ENCODE results near the gene ASIC2. TPM values are rescaled to one million over a fixed set of nuclear protein-coding genes. Genes with fewer than 3 reads are reported as not detected.

The ASIC2 gene
- total RNA-seq, 1 experiment from 2014 or later, result not detected

DNA sequence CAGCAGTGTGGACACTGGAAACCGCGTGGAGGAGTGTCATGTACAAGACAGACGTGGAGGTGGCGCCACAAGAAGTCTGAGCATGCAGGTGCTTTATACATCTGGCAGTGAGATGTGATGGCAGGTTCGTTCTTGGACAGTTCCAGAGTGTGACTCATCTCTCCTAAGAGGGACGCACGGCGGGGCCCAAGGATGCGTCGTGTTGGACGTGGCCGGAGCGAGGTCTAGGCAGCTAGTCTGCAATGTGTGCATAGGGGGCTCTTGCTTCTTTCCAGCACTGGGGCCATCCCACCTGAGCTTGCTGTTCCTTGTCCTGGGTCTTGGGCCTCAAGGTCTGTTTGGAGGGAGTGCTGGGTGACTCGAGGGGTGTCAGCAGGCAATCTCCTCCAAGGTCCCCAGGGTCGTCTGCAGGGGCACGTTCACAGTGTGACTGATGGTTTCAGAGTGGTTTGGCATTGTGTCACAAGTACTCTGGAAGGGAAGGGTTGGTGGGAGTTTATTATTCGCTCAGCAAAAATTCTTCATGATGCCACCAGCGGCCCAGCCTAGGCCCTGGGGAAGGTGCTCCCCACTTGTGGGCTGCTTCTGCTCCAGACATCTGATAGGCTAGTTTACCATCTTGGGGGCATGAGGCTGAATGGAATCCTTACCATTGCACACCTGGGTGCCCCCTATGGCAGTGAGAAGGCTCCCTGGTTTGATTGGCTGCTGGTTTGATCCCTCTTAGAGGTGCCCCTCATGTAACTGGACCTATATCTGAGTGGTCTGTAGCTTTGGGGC lies 279.3 kb downstream of the ASIC2 start:
- ATAC-seq, result no peak
- POLR2A ChIA-PET, result no interaction called here

More for the DNA sequence above, 279.3 kb downstream of the ASIC2 start:
- CTCF ChIA-PET, result interaction anchor here (1.0 kb wide), 1 partner anchor 104 kb away, joined by 3 read pairs; no protein-coding TSS in a partner anchor
- H3K4me1 ChIP-seq (ENCODE audit: control insufficient read depth in 1 of 2, insufficient read depth in 2 of 2, low read length in 2 of 2), result peaks cover 0 to 8% of the 10 kb centered on the region in 2 experiments; a peak in 1 of 4 replicates
- 0 out of 2 replicates have a peak, but pooled peaks cover 5% of the 10 kb centered on the region for H3K27me3 ChIP-seq (ENCODE audit: insufficient read depth, low read length)
- no peaks in the 10 kb centered on the region for H4K20me1 ChIP-seq (ENCODE audit: insufficient read depth)
- no peak overlapping the region for H3K27ac ChIP-seq (ENCODE audit: low read depth, low read length)
- no TSS peak for BruUV-seq (replicated peaks)
- H3K4me3 ChIP-seq (replicated peaks in 1 of 2; ENCODE audit: low read depth in 1 of 2, low read length in 2 of 2), result no peak overlapping the region
- intact Hi-C loops (cut with micrococcal nuclease), result no loop called here
- H3K79me2 ChIP-seq (ENCODE audit: insufficient read depth, low read length), result no peaks in the 10 kb centered on the region
- H3K9me2 ChIP-seq (ENCODE audit: insufficient read depth), result no peaks in the 10 kb centered on the region
- no peak for TF ChIP-seq POLR2AphosphoS5 (IDR thresholded peaks at IDR 0.05; ENCODE audit: low read depth, low read length)
- TF ChIP-seq ZNF274 (IDR thresholded peaks at IDR 0.05; ENCODE audit: low read depth, low read length), result no peak
- TF ChIP-seq SIN3A (IDR thresholded peaks at IDR 0.05; ENCODE audit: low read depth), result no peak
- TF ChIP-seq ZFX (IDR thresholded peaks at IDR 0.05), result no peak
- TF ChIP-seq CBX3 (IDR thresholded peaks at IDR 0.05; ENCODE audit: low read depth), result no peak
- TF ChIP-seq TCF7L2 (IDR thresholded peaks at IDR 0.05; ENCODE audit: borderline replicate concordance, extremely low read depth, insufficient read depth, insufficient read length), result no peak
- no peak for TF ChIP-seq SRF (IDR thresholded peaks at IDR 0.05; ENCODE audit: low read depth)
- TF ChIP-seq, protein P1, sequence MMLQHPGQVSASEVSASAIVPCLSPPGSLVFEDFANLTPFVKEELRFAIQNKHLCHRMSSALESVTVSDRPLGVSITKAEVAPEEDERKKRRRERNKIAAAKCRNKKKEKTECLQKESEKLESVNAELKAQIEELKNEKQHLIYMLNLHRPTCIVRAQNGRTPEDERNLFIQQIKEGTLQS (IDR thresholded peaks at IDR 0.05), result no peak
- TF ChIP-seq, protein P2, sequence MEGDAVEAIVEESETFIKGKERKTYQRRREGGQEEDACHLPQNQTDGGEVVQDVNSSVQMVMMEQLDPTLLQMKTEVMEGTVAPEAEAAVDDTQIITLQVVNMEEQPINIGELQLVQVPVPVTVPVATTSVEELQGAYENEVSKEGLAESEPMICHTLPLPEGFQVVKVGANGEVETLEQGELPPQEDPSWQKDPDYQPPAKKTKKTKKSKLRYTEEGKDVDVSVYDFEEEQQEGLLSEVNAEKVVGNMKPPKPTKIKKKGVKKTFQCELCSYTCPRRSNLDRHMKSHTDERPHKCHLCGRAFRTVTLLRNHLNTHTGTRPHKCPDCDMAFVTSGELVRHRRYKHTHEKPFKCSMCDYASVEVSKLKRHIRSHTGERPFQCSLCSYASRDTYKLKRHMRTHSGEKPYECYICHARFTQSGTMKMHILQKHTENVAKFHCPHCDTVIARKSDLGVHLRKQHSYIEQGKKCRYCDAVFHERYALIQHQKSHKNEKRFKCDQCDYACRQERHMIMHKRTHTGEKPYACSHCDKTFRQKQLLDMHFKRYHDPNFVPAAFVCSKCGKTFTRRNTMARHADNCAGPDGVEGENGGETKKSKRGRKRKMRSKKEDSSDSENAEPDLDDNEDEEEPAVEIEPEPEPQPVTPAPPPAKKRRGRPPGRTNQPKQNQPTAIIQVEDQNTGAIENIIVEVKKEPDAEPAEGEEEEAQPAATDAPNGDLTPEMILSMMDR (IDR thresholded peaks at IDR 0.05 in 2 of 3, conservative IDR thresholded peaks at IDR 0.05 in 1 of 3; ENCODE audit: borderline replicate concordance in 1 of 3, insufficient read depth in 1 of 3, low read depth in 2 of 3, low read length in 2 of 3), result no peak
- no peaks in the 10 kb centered on the region for H3K9me3 ChIP-seq (ENCODE audit: control insufficient read depth in 1 of 2, insufficient read depth in 1 of 2, low read depth in 1 of 2, low read length in 2 of 2)
- no peak for DNase-seq (ENCODE audit: low read depth, low spot score)
- no peak overlapping the region for H3K4me2 ChIP-seq (ENCODE audit: low read length)
- no peak overlapping the region for H3K9ac ChIP-seq (ENCODE audit: low read length)
- H2AFZ ChIP-seq (ENCODE audit: low read depth, low read length, poor library complexity, severe bottlenecking), result no peak overlapping the region
- RAD21 ChIA-PET (ENCODE audit: low non-redundant PET in 1 of 2, low total read pairs in 2 of 2, uncharacterized antibody in 2 of 2, unreplicated experiment in 2 of 2), result no interaction called here
- no peaks in the 10 kb centered on the region for H3K36me3 ChIP-seq (ENCODE audit: control insufficient read depth in 1 of 2, insufficient read depth in 2 of 2, low read length in 2 of 2)
